GM12873 (cell line): ENCODE measurements around the gene BFSP1.

Experiments
- TF ChIP-seq, protein P1 (sequence below): IDR thresholded peaks from 2 replicates; pipeline ENCODE4 v1.5.1; 2012; ENCODE audit warnings: low read depth, mild to moderate bottlenecking, moderate library complexity, low read length, control low read depth; ENCODE audit not compliant: insufficient read depth; ENCODE audit errors: missing control alignments

Gene BFSP1

DNA sequence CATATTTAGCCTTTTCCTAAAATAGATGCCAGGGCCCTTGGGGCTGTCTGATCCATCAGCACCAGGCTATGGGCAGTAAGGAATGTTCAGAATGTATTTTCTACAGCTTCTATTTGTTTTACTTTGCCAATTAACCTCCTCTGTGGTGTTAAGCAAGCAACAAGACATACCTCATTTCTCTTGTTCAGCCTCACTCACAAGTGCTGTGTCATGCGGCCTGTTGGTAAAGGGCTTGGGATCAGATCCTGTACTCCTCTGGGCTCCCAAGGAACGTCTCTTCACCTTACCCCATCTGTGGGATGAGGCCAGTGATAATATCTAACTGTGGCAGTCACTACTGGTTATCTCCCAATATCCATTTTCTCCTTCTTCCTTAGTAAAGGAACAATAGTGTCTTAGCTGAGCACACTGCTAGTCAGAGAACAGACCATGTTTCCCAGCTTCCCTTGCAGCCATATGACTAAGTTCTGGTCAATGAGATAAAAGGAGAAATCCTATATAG is 31.7 kb upstream of the BFSP1 start:
- TF ChIP-seq, protein P1, sequence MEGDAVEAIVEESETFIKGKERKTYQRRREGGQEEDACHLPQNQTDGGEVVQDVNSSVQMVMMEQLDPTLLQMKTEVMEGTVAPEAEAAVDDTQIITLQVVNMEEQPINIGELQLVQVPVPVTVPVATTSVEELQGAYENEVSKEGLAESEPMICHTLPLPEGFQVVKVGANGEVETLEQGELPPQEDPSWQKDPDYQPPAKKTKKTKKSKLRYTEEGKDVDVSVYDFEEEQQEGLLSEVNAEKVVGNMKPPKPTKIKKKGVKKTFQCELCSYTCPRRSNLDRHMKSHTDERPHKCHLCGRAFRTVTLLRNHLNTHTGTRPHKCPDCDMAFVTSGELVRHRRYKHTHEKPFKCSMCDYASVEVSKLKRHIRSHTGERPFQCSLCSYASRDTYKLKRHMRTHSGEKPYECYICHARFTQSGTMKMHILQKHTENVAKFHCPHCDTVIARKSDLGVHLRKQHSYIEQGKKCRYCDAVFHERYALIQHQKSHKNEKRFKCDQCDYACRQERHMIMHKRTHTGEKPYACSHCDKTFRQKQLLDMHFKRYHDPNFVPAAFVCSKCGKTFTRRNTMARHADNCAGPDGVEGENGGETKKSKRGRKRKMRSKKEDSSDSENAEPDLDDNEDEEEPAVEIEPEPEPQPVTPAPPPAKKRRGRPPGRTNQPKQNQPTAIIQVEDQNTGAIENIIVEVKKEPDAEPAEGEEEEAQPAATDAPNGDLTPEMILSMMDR, result no peak

DNA sequence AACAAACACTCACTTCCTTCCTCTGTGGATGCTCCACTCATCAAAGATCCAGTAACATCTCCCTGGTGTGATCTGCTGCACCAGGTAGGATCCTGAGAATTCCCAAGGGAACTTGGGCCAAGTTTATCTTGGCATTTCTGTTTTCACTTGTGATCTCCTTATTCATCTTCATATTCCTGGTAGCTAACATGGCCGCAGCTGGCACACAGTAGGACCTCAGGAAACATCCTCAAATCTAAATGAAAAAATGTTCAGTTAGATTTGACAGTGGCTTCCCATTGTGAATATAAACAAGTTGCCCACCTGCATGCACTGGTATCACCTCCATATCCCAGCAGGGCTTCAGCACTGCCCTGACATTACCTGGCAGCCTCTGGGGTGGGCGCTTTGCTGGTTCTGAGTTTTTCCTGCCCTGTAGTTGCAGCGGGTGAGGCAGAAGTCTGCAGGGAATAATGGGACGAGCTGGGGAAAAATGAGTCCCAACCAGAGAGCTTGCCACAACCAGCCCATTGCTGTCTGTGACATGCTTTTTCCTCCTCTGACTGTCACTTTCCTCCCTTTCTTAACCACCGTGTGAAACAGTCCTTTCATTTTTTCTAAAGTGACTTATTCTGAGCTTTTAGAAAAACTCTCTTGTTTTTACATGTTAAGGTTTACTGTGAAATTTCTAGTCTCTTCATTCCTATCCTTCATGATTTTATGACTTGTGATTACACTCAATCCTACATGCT is 29.3 kb upstream of the BFSP1 start:
- TF ChIP-seq, protein P1, result no peak

DNA sequence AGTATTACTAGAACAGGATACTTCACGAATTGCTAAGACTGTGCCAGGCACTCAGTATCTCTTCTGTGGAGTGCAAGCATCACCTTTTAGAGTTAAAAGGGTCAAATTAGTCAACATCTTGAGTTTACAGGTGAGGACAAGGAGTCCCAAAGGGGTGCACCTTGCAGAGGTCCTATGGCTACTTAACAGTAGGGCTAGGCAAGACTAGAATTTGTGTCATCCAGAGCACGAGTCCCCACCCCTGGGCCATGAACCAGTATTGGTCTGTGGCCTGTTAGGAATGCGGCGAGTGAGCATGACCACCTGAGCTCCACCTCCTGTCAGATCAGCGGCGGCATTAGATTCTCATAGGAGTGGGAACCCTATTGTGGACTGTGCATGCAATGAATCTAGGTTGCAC is 28.2 kb upstream of the BFSP1 start:
- TF ChIP-seq, protein P1, result no peak

DNA sequence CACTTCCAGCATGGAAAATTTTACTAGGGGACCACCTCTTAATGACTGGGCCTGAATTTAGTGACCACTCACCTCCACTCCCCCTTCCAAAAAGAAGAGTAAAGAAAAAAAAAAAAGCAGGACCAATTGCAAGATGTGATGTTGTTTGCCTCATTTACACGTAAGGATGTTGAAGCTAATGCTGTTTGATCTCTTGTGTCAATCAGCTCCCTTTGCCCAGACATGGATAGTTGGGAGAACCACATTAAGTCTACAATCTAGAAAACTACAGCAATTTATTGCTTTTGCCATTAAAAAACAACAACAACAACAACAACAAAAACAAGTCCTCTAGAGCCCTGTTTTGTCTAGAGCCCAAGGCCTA is 27.7 kb upstream of the BFSP1 start:
- TF ChIP-seq, protein P1, result no peak

DNA sequence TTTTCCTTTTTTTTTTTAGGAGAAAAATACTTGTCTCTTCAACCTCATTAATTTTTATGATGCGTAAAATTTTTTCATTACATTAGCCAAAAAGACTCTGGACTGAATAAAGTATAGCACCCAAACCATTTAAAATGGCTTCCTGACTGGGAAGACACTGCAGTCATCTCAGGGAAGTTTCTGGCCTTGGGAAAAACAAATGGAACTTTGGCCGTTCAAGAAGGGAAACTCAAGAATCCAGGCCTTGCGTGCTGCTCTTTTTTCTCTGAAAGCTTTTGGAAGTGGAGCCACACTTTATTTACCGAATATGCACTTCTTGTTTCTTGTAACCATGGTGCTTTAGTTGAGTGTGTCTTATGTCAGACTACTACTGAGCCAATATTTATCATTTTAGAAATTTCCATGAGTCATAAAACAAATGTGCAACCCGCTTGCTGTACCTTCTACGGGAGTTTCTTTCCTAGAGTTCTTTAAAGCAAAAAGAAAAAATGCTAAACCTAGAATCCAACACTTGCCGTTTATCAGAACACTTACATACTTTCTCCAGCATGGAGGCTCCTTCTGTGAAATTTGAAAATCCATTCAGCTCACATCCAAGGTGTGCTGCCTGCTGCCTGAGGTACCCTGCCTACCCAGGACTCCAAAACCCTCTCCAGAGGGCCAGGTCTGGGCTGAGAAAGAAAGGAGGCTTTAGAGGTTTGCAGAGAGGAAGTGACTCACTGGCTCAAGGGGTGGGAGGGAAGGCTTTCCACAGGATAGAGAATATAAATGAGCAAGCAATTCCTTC is 27.2 kb upstream of the BFSP1 start:
- TF ChIP-seq, protein P1, result no peak

DNA sequence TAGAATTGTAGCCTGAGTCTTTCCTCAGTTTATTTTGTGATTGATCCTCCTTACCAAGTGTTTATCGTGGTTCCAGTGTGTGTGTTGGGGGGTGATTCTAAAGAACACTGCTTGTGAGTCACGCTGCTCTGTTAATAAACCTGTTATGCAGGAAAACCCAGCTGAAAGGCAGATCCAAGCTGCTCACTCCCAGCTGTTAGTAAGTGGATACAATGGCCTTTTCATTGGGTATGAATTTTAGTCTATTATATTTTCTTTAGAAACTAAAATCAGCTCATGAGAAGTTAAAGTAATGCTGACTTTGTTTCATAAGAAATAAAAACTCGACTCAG is 26.5 kb upstream of the BFSP1 start:
- TF ChIP-seq, protein P1, result no peak

DNA sequence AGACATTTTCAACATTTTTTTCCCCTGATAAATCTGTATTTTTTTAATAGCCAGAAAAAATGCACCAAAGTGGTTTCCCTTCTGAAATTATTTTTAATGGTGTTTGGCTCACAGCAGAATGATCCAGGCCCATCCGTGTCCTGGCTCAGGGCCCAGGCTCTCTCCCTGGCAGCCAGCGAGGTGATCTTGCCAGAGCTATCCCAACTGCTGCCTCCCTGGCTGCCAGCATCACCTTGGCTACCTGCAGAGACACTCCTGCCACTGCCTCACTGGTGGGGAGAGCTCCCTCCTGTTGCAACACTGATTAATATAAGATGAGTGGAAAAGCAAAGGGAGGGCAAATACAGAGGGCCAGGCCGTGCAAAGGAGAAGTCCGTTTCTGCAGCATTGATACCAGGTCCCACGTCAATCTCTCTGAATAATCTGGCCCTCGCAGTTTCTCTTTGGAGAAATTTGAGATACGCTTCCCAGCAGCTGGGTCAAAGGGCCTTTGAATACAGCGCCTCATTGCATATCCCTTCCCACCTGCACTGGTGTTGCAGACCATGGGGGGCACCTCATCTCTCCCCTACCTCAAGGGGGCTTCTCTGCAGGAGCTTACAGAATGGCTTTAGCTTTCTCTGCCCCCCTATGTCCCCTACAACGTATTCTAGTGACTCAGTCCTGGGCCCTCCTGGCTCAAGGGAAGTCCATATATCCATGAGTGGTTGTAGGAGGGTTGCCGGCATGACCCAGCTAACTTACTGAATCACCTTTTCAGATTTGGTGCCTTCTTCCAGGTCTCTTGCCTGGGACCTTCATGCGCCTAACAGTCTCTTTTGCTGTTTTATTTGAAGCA is 25.9 kb upstream of the BFSP1 start:
- TF ChIP-seq, protein P1, result no peak
